ENCODE results near the gene CCT3. TPM values are rescaled to one million over a fixed set of nuclear protein-coding genes. Genes with fewer than 3 reads are reported as not detected.

Gene CCT3
- total RNA-seq, 2 experiments from 2014 or later, result 266 to 269 TPM

DNA sequence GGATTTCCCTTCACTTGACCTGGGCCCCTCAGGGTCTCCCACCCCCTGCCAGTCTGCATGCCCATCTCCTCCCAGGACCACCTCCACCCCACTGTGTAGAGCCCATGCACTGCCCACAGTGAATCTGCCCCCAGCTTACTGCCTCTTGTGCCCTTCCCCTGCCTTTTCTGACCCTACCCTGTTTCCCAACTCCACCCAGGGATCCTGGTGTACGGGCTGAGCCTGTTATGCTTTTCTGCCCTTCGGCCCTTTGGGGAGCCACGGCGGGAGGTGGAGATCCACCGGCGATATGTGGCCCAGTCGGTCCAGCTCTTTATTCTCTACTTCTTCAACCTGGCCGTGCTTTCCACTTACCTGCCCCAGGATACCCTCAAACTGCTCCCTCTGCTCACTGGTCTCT, 52.0 kb downstream of the CCT3 start:
- no peaks in the 10 kb centered on the region for H3K27me3 Mint-ChIP-seq (ENCODE audit: low read depth)
- H3K9me3 Mint-ChIP-seq (ENCODE audit: insufficient read depth), result no peaks in the 10 kb centered on the region
- H3K27ac Mint-ChIP-seq, result no peak overlapping the region
- peaks cover 18% of the 10 kb centered on the region for H3K36me3 Mint-ChIP-seq (ENCODE audit: low read depth)
- ChIA-PET CTCF (interaction anchor here (1.6 kb wide), 1 partner anchor 140 kb away, joined by 3 read pairs; no protein-coding TSS in a partner anchor), POLR2A (no interaction called here)
- H3K4me3 Mint-ChIP-seq, result no peak overlapping the region
- ATAC-seq (no peak), DNase-seq (no peak)
- H3K4me1 Mint-ChIP-seq (ENCODE audit: low read depth), result peaks cover 25% of the 10 kb centered on the region

DNA sequence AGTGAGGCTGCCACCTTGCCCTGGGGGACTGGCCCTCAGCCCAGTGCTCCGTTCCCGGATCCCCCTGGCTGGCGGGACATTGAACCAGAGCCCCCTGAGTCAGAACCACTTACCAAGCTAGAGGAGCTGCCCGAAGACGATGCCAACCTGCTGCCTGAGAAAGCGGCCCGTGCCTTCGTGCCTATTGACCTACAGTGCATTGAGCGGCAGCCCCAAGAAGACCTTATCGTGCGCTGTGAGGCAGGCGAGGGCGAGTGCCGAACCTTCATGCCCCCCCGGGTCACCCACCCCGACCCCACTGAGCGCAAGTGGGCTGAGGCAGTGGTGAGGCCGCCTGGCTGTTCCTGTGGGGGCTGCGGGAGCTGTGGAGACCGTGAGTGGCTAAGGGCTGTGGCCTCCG, 52.7 kb downstream of the CCT3 start:
- H3K27me3 Mint-ChIP-seq (ENCODE audit: low read depth), result no peaks in the 10 kb centered on the region
- H3K27ac Mint-ChIP-seq, result no peak overlapping the region
- ChIA-PET CTCF (interaction anchor here (1.6 kb wide), 1 partner anchor 140 kb away, joined by 3 read pairs; no protein-coding TSS in a partner anchor), POLR2A (no interaction called here)
- H3K36me3 Mint-ChIP-seq (ENCODE audit: low read depth), result peaks cover 18% of the 10 kb centered on the region
- H3K4me1 Mint-ChIP-seq (ENCODE audit: low read depth), result peaks cover 31% of the 10 kb centered on the region
- ATAC-seq (no peak), DNase-seq (no peak)
- H3K4me3 Mint-ChIP-seq, result no peak overlapping the region
- H3K9me3 Mint-ChIP-seq (ENCODE audit: insufficient read depth), result no peaks in the 10 kb centered on the region

DNA sequence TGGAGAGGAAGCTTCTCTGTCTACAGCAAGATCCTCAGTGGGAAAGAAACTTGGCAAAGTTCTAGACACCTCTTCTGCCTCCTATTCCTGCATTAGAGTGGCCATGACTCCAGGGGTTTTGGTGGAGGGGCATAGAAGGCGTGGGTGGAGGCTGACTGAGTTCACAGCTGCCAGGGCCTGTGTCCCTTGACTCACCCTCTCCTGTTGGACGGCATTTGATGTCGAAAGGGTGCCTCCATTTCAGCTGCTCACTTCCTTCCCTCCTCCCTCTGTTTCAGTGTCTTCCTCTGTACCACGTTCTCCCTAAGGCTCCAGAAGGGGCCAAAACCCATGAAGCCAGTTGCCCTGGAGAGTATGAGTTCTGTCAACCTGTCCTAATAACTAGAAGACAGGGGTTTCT, 53.3 kb downstream of the CCT3 start:
- no peaks in the 10 kb centered on the region for H3K9me3 Mint-ChIP-seq (ENCODE audit: insufficient read depth)
- H3K27me3 Mint-ChIP-seq (ENCODE audit: low read depth), result no peaks in the 10 kb centered on the region
- CTCF ChIA-PET, result interaction anchor here (1.1 kb wide), 1 partner anchor 11 kb away, joined by 3 read pairs; the partner anchor contains the start of gene GLMP
- ATAC-seq (no peak), DNase-seq (no peak)
- H3K36me3 Mint-ChIP-seq (ENCODE audit: low read depth), result peaks cover 22% of the 10 kb centered on the region
- POLR2A ChIA-PET, result interaction anchor here (0.8 kb wide), 1 partner anchor 53 kb away, joined by 3 read pairs; the partner anchor contains the start of gene CCT3
- peaks cover 37% of the 10 kb centered on the region for H3K4me1 Mint-ChIP-seq (ENCODE audit: low read depth)
- no peak overlapping the region for H3K27ac Mint-ChIP-seq
- no peak overlapping the region for H3K4me3 Mint-ChIP-seq

DNA sequence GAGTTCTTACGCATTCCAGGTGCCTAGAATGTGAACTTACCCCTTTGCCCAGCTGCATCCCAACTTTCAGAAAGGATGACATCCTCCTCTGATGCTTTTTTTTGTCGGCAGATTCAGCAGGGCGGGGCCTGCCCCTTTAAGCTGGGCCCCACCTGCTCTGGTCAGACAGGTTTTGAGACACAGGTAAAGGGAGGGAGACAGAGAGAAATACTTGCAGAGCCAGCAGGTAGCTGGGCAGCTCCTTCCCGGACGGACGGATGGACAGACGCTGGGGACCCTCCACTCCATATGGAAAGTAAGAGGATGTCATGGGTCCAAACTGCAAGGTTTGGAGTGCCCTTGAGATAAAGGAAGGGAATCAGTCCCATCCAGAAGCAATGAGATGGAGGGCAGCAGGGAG, 54.0 kb downstream of the CCT3 start, which contains the start of gene TMEM79:
Gene TMEM79 (plus strand): TSS at position 214 of the 400 bp plus-strand sequence. CDS start 902 bp downstream, outside the sequence.
- CTCF ChIA-PET, result interaction anchor here (1.1 to 2.9 kb wide), 9 partner anchors 12 to 422 kb away, joined by 3 to 14 read pairs (median 3); partner anchors contain the start of gene GLMP
- POLR2A ChIA-PET, result interaction anchor here (0.8 to 3.5 kb wide), 4 partner anchors 10 to 130 kb away, joined by 3 to 25 read pairs (median 12); partner anchors contain the start of genes CCT3, GLMP and PMF1
- peaks cover 40% of the 10 kb centered on the region for H3K4me1 Mint-ChIP-seq (ENCODE audit: low read depth)

GRCh38 chr1:156283521-156283920, 54.6 kb downstream of the CCT3 start:
- H3K27ac Mint-ChIP-seq, result peak overlapping the region; percentile 87
- CTCF ChIA-PET, result interaction anchor here (0.9 to 4.5 kb wide), 19 partner anchors 11 to 422 kb away, joined by 3 to 29 read pairs (median 4); partner anchors contain the start of gene GLMP
- H3K4me1 Mint-ChIP-seq (ENCODE audit: low read depth), result peaks cover 40% of the 10 kb centered on the region
- peak overlapping the region; percentile 90 for H3K4me3 Mint-ChIP-seq
- no peaks in the 10 kb centered on the region for H3K9me3 Mint-ChIP-seq (ENCODE audit: insufficient read depth)
- ATAC-seq (no peak), DNase-seq (no peak)
- H3K27me3 Mint-ChIP-seq (ENCODE audit: low read depth), result no peaks in the 10 kb centered on the region
- peaks cover 20% of the 10 kb centered on the region for H3K36me3 Mint-ChIP-seq (ENCODE audit: low read depth)
- POLR2A ChIA-PET, result interaction anchor here (0.9 to 3.5 kb wide), 13 partner anchors 11 to 218 kb away, joined by 3 to 25 read pairs (median 7); partner anchors contain the start of genes GLMP, MEF2D and PMF1

More for the DNA sequence above, 54.0 kb downstream of the CCT3 start, which contains the start of gene TMEM79:
- no peak for ATAC-seq
- Mint-ChIP-seq H3K4me3 (peak within 1 kb of the TSS; percentile 90), H3K27ac (peak within 1 kb of the TSS; percentile 87), H3K36me3 (ENCODE audit: low read depth) (peaks cover 21% of the 10 kb centered on the region), H3K27me3 (ENCODE audit: low read depth) (no peaks in the 10 kb centered on the region), H3K9me3 (ENCODE audit: insufficient read depth) (no peaks in the 10 kb centered on the region)
- no peak for DNase-seq

DNA sequence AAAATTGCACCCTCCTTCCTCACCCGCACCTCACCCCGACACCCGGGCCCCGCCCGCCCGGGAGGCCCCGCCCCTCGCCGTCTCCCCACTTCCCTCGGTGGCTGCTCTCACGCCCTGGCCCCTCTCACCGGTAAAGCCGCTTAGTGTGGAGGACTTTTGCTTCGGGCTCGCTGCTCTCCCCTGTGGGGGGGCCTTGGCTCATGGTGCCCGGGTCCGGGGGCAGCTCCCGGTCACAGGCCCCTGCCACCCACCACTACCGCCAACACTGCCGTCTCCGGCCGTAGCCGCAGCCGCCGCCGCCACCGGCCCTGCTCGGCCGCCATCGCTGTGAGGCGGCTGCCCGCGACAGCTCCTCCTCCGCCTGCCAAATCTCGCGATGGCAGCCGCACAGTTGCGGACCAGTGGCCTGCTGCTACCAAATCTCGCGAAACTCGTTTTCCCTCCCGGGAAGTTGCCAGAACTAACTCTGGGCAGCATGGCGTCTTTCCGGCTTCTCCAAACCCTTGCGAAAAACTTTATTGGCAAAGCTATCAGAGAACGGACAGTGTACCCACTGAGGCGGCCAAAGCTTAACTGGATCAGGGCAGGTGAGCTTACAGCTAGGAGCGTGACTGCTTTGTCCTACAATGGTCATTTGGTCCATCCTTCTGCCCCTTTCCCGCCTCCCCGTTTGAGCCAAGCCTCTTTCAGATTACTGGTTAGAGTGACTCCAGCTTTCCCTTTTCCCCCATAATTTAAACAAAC, 55.4 kb downstream of the CCT3 start, which contains the start of gene SMG5:
Gene SMG5 (minus strand): TSS at position 347 of the 744 bp plus-strand sequence. CDS start 145 bp downstream, at position 202.
- ChIA-PET CTCF (interaction anchor here (0.7 to 4.5 kb wide), 23 partner anchors 12 to 423 kb away, joined by 3 to 29 read pairs (median 4); partner anchors contain the start of genes PMF1 and SLC25A44), POLR2A (interaction anchor here (0.8 to 3.5 kb wide), 27 partner anchors 9 to 219 kb away, joined by 3 to 25 read pairs (median 5); partner anchors contain the start of genes CCT3, GLMP, MEF2D and PMF1)
- peak within 1 kb of the TSS; percentile 90 for H3K4me3 Mint-ChIP-seq
- peak within 1 kb of the TSS; percentile 87 for H3K27ac Mint-ChIP-seq
- H3K4me1 Mint-ChIP-seq (ENCODE audit: low read depth), result peaks cover 40% of the 10 kb centered on the region
- peak; percentile 94 for ATAC-seq
- H3K36me3 Mint-ChIP-seq (ENCODE audit: low read depth), result peaks cover 29% of the 10 kb centered on the region
- no peaks in the 10 kb centered on the region for H3K27me3 Mint-ChIP-seq (ENCODE audit: low read depth)
- peak; percentile 98 for DNase-seq
- no peaks in the 10 kb centered on the region for H3K9me3 Mint-ChIP-seq (ENCODE audit: insufficient read depth)

DNA sequence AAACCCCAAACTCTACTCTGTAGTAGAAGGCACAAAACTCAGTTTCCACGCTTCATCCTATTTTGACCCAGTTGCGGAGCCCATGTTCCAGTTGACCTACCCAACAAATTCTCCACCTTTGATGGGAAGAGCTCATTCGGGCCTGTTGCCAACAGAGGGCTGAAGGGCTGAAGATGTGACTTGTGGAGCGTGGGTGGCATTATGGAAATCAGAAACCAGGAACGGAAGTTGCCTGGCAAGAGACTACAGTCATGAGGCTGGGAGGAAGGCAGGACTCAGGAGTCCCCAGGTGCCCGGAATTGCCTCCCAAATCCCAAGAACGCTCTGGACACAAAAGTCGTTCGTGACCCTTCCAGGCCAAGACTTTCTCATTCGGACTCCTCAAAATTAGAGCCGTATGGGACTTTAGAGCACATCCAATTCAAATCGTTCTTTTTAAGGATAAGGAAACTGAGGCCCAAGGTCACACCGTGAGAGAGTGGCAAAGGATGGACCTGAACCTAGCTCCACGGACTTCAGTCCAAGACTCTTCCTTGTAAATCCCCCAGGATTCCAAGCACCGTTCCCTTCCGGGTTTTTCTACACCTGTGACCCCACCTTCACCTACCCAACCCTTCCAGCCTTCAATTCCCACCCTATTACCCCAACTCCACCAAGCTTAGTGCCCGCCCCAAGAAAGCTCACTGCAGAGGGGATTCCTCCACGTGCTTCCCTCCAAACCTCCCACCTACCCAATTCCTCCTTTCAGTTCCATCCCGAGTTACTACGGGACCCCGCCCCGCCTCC, 56.2 kb downstream of the CCT3 start:
- peaks cover 40% of the 10 kb centered on the region for H3K4me1 Mint-ChIP-seq (ENCODE audit: low read depth)
- ATAC-seq, result no peak
- CTCF ChIA-PET, result interaction anchor here (0.8 to 4.5 kb wide), 19 partner anchors 10 to 216 kb away, joined by 3 to 29 read pairs (median 5); partner anchors contain the start of genes PMF1 and SLC25A44
- peak; percentile 32 for DNase-seq
- no peaks in the 10 kb centered on the region for H3K27me3 Mint-ChIP-seq (ENCODE audit: low read depth)
- peak overlapping the region; percentile 87 for H3K27ac Mint-ChIP-seq
- peaks cover 33% of the 10 kb centered on the region for H3K36me3 Mint-ChIP-seq (ENCODE audit: low read depth)
- peak overlapping the region; percentile 90 for H3K4me3 Mint-ChIP-seq
- POLR2A ChIA-PET, result interaction anchor here (0.8 to 3.5 kb wide), 27 partner anchors 8 to 219 kb away, joined by 3 to 25 read pairs (median 5); partner anchors contain the start of genes CCT3, GLMP, MEF2D and PMF1
- no peaks in the 10 kb centered on the region for H3K9me3 Mint-ChIP-seq (ENCODE audit: insufficient read depth)

DNA sequence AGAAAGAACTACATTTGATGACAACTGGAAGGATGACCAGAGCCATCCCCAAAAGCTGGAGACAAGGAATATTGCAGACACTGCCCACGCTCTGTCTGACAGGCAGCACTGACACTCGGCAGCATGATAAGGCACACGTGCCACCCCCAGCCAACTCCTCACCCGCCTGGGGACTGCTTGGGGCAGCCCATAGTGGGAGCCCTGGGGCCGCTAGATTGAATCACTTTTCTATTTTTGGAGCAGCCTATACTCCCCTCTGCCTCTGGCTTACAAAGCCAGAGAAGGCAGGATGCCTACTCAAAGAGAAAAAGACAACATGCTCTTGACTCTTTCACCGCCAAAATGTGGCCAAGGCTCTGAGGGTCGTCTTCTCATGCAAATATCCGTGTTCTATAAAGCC, 56.8 kb downstream of the CCT3 start:
- POLR2A ChIA-PET, result interaction anchor here (1.0 to 3.5 kb wide), 12 partner anchors 10 to 220 kb away, joined by 3 to 25 read pairs (median 6); partner anchors contain the start of genes CCT3, GLMP, MEF2D and PMF1
- ATAC-seq (peak; percentile 38), DNase-seq (peak; percentile 63)
- Mint-ChIP-seq H3K27me3 (ENCODE audit: low read depth) (no peaks in the 10 kb centered on the region), H3K27ac (peak overlapping the region; percentile 87), H3K4me3 (peak overlapping the region; percentile 90), H3K36me3 (ENCODE audit: low read depth) (peaks cover 34% of the 10 kb centered on the region), H3K9me3 (ENCODE audit: insufficient read depth) (no peaks in the 10 kb centered on the region), H3K4me1 (ENCODE audit: low read depth) (peaks cover 38% of the 10 kb centered on the region)
- CTCF ChIA-PET, result interaction anchor here (0.8 to 4.5 kb wide), 15 partner anchors 9 to 229 kb away, joined by 3 to 29 read pairs (median 8); partner anchors contain the start of genes PMF1 and SLC25A44

GRCh38 chr1:156279837-156280236, 58.3 kb downstream of the CCT3 start:
- H3K36me3 Mint-ChIP-seq (ENCODE audit: low read depth), result peaks cover 39% of the 10 kb centered on the region
- ChIA-PET CTCF (interaction anchor here (0.6 to 4.5 kb wide), 12 partner anchors 8 to 424 kb away, joined by 3 to 29 read pairs (median 4); no protein-coding TSS in a partner anchor), POLR2A (interaction anchor here (1.0 to 1.3 kb wide), 2 partner anchors 9 to 20 kb away, joined by 3 to 4 read pairs; no protein-coding TSS in a partner anchor)
- no peak overlapping the region for H3K4me3 Mint-ChIP-seq
- ATAC-seq (no peak), DNase-seq (no peak)
- no peaks in the 10 kb centered on the region for H3K27me3 Mint-ChIP-seq (ENCODE audit: low read depth)
- H3K27ac Mint-ChIP-seq, result no peak overlapping the region
- no peaks in the 10 kb centered on the region for H3K9me3 Mint-ChIP-seq (ENCODE audit: insufficient read depth)
- peaks cover 37% of the 10 kb centered on the region for H3K4me1 Mint-ChIP-seq (ENCODE audit: low read depth)

GRCh38 chr1:156276966-156277381, 61.1 kb downstream of the CCT3 start:
- Mint-ChIP-seq H3K4me3 (no peak overlapping the region), H3K27me3 (ENCODE audit: low read depth) (no peaks in the 10 kb centered on the region), H3K27ac (peak overlapping the region; percentile 21), H3K9me3 (ENCODE audit: insufficient read depth) (no peaks in the 10 kb centered on the region), H3K4me1 (ENCODE audit: low read depth) (peaks cover 21% of the 10 kb centered on the region), H3K36me3 (ENCODE audit: low read depth) (peaks cover 63% of the 10 kb centered on the region)
- DNase-seq, result no peak
- ChIA-PET CTCF (interaction anchor here (1.1 to 1.6 kb wide), 2 partner anchors 136 to 180 kb away, joined by 4 read pairs; no protein-coding TSS in a partner anchor), POLR2A (no interaction called here)
- ATAC-seq, result no peak

Measured in activated CD8-positive, alpha-beta T cell treated with anti-CD3 and anti-CD28 coated beads, Interleukin-2, amount 10 ng/mL, durations not matched to agents 7 days and 5 days (primary cell).